A673 (cell line): ENCODE data around the gene CNGA4.

Experiments
- CTCF ChIP-seq: fragments of 300-800, 200-600 bp; sonication (generic); conservative IDR thresholded peaks from 2 replicates; pipeline ENCODE4 v1.5.1; 2017; ENCODE audit warnings: low read depth, mild to moderate bottlenecking, antibody characterized with exemption, low read length, moderate library complexity, mixed read lengths
- EZH2 ChIP-seq: fragments of 200-600 bp; sonication (generic); IDR thresholded peaks from 2 replicates; pipeline ENCODE4 v1.6.1; 2017; ENCODE audit warnings: borderline replicate concordance, low read depth, mild to moderate bottlenecking, mixed read lengths, antibody characterized with exemption, low read length; ENCODE audit not compliant: poor library complexity, severe bottlenecking

- TF ChIP-seq CTCF (no peak), EZH2 (no peak)
Measured at GRCh38 chr11:6210274-6210955, 28.5 kb upstream of the CNGA4 start.
